Lower lobe of right lung (tissue), 2 donors: ENCODE measurements around the gene ERGIC3. TPM values are rescaled to one million over a fixed set of nuclear protein-coding genes. Genes with fewer than 3 reads are reported as not detected.
A peak's percentile ranks its signal among the peaks of the same experiment; 100 is the strongest.

Source experiments
- ATAC-seq, 2 donors: fragments of 200-7000 bp; cut with Tn5 transposase; one replicate each; pipeline ENCODE4 v1.9.1; 2020 to 2022; ENCODE audit warnings: mild to moderate bottlenecking in 2 of 2, moderate library complexity in 2 of 2
- DNase-seq: peaks from one replicate; pipeline ENCODE4 v3.0.0-alpha.2; 2020
- H3K27ac ChIP-seq: fragments of 200-600 bp; one replicate; pipeline ENCODE4 v1.8.0; 2022
- H3K27me3 ChIP-seq: fragments of 200-600 bp; one replicate; pipeline ENCODE4 v1.8.0; 2022; ENCODE audit warnings: low read depth
- H3K36me3 ChIP-seq: fragments of 200-600 bp; one replicate; pipeline ENCODE4 v1.8.0; 2022; ENCODE audit warnings: mild to moderate bottlenecking
- H3K4me1 ChIP-seq: fragments of 200-600 bp; one replicate; pipeline ENCODE4 v1.8.0; 2022
- H3K4me3 ChIP-seq: fragments of 200-600 bp; one replicate; pipeline ENCODE4 v1.8.0; 2022; ENCODE audit warnings: mild to moderate bottlenecking
- H3K9me3 ChIP-seq: fragments of 200-600 bp; one replicate; pipeline ENCODE4 v1.8.0; 2022
- intact Hi-C: fragments of 100-400 bp; cut with DNase I; formaldehyde crosslinking; loops from one replicate; pipeline ENCODE4 v1.11.0; 2022
- total RNA-seq: library from RNA; stranded (reverse); fragmentation: NEBNext Ultra II Directional; extraction: Animal tissue kit (Norgen Biotek cat#: 25700); gene quantifications from one replicate; pipeline ENCODE4 v1.2.1, GENCODE V29; 2021
- TF ChIP-seq, protein P1 (sequence below): fragments of 200-600 bp; IDR thresholded peaks from one replicate; pipeline ENCODE4 v1.8.0; 2022; ENCODE audit warnings: antibody characterized with exemption, mild to moderate bottlenecking
- donor health status: DM: no; HTN: yes; CAD: no; lungs with severe emphysema.

ERGIC3 gene
- total RNA-seq, 1 donor from 2014 or later = 189 TPM

- DNase-seq (no peak), ATAC-seq (no peak)
- Histone ChIP-seq H3K27me3 (no peaks in the 10 kb centered on the region), H3K9me3 (peaks cover 6% of the 10 kb centered on the region), H3K36me3 (no peaks in the 10 kb centered on the region), H3K4me1 (no peaks in the 10 kb centered on the region), H3K27ac (no peak overlapping the region), H3K4me3 (no peak overlapping the region)
- intact Hi-C loops = no loop called here
- TF ChIP-seq, protein P1, sequence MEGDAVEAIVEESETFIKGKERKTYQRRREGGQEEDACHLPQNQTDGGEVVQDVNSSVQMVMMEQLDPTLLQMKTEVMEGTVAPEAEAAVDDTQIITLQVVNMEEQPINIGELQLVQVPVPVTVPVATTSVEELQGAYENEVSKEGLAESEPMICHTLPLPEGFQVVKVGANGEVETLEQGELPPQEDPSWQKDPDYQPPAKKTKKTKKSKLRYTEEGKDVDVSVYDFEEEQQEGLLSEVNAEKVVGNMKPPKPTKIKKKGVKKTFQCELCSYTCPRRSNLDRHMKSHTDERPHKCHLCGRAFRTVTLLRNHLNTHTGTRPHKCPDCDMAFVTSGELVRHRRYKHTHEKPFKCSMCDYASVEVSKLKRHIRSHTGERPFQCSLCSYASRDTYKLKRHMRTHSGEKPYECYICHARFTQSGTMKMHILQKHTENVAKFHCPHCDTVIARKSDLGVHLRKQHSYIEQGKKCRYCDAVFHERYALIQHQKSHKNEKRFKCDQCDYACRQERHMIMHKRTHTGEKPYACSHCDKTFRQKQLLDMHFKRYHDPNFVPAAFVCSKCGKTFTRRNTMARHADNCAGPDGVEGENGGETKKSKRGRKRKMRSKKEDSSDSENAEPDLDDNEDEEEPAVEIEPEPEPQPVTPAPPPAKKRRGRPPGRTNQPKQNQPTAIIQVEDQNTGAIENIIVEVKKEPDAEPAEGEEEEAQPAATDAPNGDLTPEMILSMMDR = no peak
Measured at GRCh38 chr20:35582741-35583404, 41.0 kb downstream of the ERGIC3 start.

DNA sequence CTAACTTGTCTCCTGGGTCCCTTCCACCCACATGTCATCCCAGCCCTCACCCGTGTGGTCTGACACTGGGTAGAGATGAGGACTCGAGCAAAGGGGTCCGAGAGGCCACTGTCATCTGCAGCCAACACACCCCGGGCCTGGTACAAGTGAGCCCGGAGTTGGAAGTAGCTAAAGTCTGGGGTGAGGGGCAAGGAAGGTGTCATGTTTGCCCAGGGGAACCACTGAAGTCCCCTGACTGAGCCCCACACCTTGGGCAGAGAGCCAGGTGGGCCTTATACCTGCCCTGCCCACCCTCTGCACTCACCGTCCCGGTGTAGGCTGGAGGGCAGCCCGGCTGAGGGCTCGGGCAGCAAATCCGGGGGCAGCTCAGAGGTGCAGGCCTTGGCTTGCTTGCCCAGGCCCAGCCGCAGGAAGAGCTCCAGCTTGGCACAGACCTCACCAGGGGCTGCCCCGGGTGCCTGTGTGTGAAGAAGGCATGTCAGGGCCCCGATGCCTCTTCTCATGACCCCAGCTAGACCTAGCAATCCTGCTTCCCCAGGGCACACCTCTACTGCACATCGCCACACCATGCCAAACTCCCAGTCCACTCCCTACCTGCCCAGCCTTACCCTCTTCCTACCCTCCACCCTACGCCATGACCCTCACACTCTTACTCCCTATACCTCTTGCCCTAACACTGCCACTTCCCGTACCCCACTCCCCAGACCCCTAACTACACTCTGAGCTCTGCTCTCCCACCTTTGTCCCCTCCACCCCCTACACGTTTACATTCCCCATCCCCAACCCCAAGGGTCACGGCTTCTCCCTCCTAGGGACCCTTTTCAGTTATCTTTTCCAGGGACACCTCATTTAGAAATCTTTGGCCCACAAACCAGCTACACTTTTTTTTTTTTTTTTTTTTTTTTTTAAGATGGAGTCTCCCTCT lies 42.0 kb downstream of the ERGIC3 start:
- no peak overlapping the region for H3K27ac ChIP-seq
- no peaks in the 10 kb centered on the region for H3K36me3 ChIP-seq
- no peaks in the 10 kb centered on the region for H3K4me1 ChIP-seq
- no peak for DNase-seq
- peaks cover 6% of the 10 kb centered on the region for H3K9me3 ChIP-seq
- H3K27me3 ChIP-seq = no peaks in the 10 kb centered on the region
- no peak overlapping the region for H3K4me3 ChIP-seq
- peak; percentile 9 to 38 for ATAC-seq
- TF ChIP-seq, protein P1 = no peak
- intact Hi-C loops = no loop called here

DNA sequence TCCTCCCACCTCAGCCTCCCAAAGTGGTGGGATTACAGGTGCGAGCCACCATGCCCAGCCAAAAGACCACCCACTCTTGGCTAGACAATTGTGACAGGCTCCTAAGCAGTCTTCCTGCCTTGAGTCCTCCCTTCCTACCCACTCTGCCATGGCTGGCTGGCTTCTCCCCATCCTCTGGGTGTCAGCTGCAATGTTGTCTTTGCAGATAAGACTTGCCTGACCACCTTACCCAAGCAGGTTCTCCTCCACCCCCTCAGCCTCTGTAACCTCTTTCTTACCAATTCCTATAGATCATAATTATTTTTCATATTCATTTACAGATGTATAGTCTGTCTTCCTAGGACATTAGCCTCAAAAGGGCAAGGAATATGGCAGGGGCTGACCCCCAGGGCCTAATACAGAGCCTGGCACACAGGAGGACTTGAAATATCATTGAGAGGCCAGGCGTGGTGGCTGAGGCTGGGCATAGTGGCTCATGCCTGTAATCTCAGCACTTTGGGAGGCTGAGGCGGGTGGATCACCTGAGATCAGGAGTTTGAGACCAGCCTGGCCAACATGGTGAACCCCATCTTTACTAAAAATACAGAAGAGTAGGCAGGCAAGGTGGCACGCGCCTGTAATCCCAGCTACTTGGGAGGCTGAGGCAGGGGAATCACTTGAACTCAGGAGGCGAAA lies 45.0 kb downstream of the ERGIC3 start:
- no peaks in the 10 kb centered on the region for H3K36me3 ChIP-seq
- ATAC-seq = no peak
- TF ChIP-seq, protein P1 = no peak
- H3K27ac ChIP-seq = no peak overlapping the region
- no peak for DNase-seq
- no peaks in the 10 kb centered on the region for H3K4me1 ChIP-seq
- peaks cover 1% of the 10 kb centered on the region for H3K9me3 ChIP-seq
- H3K4me3 ChIP-seq = no peak overlapping the region
- H3K27me3 ChIP-seq = no peaks in the 10 kb centered on the region
- intact Hi-C loops = no loop called here

- no peak for ATAC-seq
- no peak for DNase-seq
- no peaks in the 10 kb centered on the region for H3K9me3 ChIP-seq
- no peak overlapping the region for H3K4me3 ChIP-seq
- intact Hi-C loops = no loop called here
- H3K27me3 ChIP-seq = no peaks in the 10 kb centered on the region
- H3K27ac ChIP-seq = no peak overlapping the region
- no peaks in the 10 kb centered on the region for H3K4me1 ChIP-seq
- no peaks in the 10 kb centered on the region for H3K36me3 ChIP-seq
- TF ChIP-seq, protein P1 = no peak
Measured at GRCh38 chr20:35587436-35587835, 45.6 kb downstream of the ERGIC3 start.

- no peaks in the 10 kb centered on the region for H3K4me1 ChIP-seq
- TF ChIP-seq, protein P1 = no peak
Measured at GRCh38 chr20:35588397-35588796, 46.5 kb downstream of the ERGIC3 start.

More at GRCh38 chr20:35588397-35588796, 46.5 kb downstream of the ERGIC3 start:
- no peaks in the 10 kb centered on the region for H3K36me3 ChIP-seq
- no peak for ATAC-seq
- intact Hi-C loops = no loop called here
- H3K27ac ChIP-seq = no peak overlapping the region
- H3K4me3 ChIP-seq = no peak overlapping the region
- H3K9me3 ChIP-seq = no peaks in the 10 kb centered on the region
- H3K27me3 ChIP-seq = no peaks in the 10 kb centered on the region
- DNase-seq = no peak
